OCI-LY7 (cell line): ENCODE data around the gene KRTAP10-5.
"Not testable (repeated sequence)": the region's sequence is repeated elsewhere in the genome, so short reads cannot be mapped to it uniquely, and the experiment has no call there.

Experiments used
- CTCF ChIP-seq: fragments of 200-600 bp; sonication (generic); conservative IDR thresholded peaks from 2 replicates; pipeline ENCODE4 v1.5.1; 2014; ENCODE audit warnings: mild to moderate bottlenecking, antibody characterized with exemption, low read length, moderate library complexity, mixed read lengths
- EZH2phosphoT487 ChIP-seq: fragments of 200-600 bp; sonication (generic); IDR thresholded peaks from 2 replicates; pipeline ENCODE4 v1.6.1; 2018; ENCODE audit warnings: low read depth, borderline replicate concordance, mild to moderate bottlenecking, mixed run types, antibody characterized with exemption, low read length, moderate library complexity, mixed read lengths

GRCh38 chr21:44580231-44580821 is at the start of gene KRTAP10-5:
- TF ChIP-seq CTCF, EZH2phosphoT487: not testable (repeated sequence)
